ENCODE measurements around the gene CEACAM18. TPM values are rescaled to one million over a fixed set of nuclear protein-coding genes. Genes with fewer than 3 reads are reported as not detected.

CEACAM18 gene
- total RNA-seq, 2 donors from 2014 or later, result not detected

Other genes starting within 250 kb of the CEACAM18 start
- not detected for gene SIGLECL1, start 227.5 kb upstream of the CEACAM18 start, total RNA-seq
- under 1 TPM in 1 of 2 donors, not detected in 1; 0.59 TPM for gene IGLON5, start 166.9 kb upstream of the CEACAM18 start, total RNA-seq
- 1 to 10 TPM; 1.0 to 2.0 TPM for gene VSIG10L, start 136.4 kb upstream of the CEACAM18 start, total RNA-seq
- 10 to 100 TPM; 41.1 to 83.8 TPM for gene ETFB, start 112.2 kb upstream of the CEACAM18 start, total RNA-seq
- 10 to 100 TPM; 49.6 to 74.3 TPM for gene CLDND2, start 109.5 kb upstream of the CEACAM18 start, total RNA-seq
- gene NKG7, start 105.9 kb upstream of the CEACAM18 start, total RNA-seq, result 1,000 to 10,000 TPM; 1,196 to 2,045 TPM
- 10 to 100 TPM in 1 of 2 donors, 1 to 10 TPM in 1; 2.1 to 12.6 TPM for gene LIM2, start 90.6 kb upstream of the CEACAM18 start, total RNA-seq
- gene C19orf84, start 87.9 kb upstream of the CEACAM18 start, total RNA-seq, result under 1 TPM; 0.78 to 0.98 TPM
- 1 to 10 TPM in 1 of 2 donors, under 1 TPM in 1; 0.28 to 1.5 TPM for gene SIGLEC10, start 60.9 kb upstream of the CEACAM18 start, total RNA-seq
- not detected for gene SIGLEC8, start 20.1 kb upstream of the CEACAM18 start, total RNA-seq
- gene SIGLEC12, start 23.3 kb downstream of the CEACAM18 start, total RNA-seq, result under 1 TPM in 1 of 2 donors, not detected in 1; 0.70 TPM
- 1 to 10 TPM in 1 of 2 donors, not detected in 1; 1.0 TPM for gene SIGLEC6, start 53.1 kb downstream of the CEACAM18 start, total RNA-seq
- 10 to 100 TPM in 1 of 2 donors, 1 to 10 TPM in 1; 9.9 to 13.2 TPM for gene ZNF175, start 92.7 kb downstream of the CEACAM18 start, total RNA-seq
- under 1 TPM; 0.22 to 0.64 TPM for gene SIGLEC5, start 151.9 kb downstream of the CEACAM18 start, total RNA-seq
- not detected for gene SIGLEC14, start 168.3 kb downstream of the CEACAM18 start, total RNA-seq
- 1 to 10 TPM; 2.7 to 3.0 TPM for gene SPACA6, start 214.8 kb downstream of the CEACAM18 start, total RNA-seq
- not detected for gene HAS1, start 245.5 kb downstream of the CEACAM18 start, total RNA-seq